DMS 273 treated with DMSO at 0.1 percent for 48 hours (cell line): ENCODE measurements around the gene TAS2R40.
A peak's percentile ranks its signal among the peaks of the same experiment; 100 is the strongest.

ENCODE experiments used
- DNase-seq: peaks from one replicate; lab custom pipeline; 2025; lab: John Stamatoyannopoulos, UW

Gene TAS2R40

DNA sequence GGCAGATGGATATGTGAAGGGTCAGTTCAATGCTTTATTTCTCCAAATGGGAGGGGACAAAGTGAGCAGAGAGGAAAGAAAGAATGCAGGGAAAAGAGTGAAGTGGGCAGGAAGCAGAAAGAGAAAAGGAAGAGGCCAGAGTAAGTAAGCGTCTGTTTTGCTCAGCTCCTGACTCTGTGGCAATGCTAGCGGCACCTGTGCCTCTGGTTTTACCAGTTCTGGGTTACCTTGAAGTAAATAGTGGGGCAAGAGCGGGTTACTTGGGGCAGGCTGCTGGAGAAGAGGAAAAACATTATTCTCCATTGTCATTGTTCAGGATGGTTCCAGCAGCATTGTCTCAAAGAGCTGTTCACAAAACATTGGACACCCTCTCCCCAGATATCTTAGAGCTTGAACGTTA, 1.9 kb downstream of the TAS2R40 start:
- no peak for DNase-seq

DNA sequence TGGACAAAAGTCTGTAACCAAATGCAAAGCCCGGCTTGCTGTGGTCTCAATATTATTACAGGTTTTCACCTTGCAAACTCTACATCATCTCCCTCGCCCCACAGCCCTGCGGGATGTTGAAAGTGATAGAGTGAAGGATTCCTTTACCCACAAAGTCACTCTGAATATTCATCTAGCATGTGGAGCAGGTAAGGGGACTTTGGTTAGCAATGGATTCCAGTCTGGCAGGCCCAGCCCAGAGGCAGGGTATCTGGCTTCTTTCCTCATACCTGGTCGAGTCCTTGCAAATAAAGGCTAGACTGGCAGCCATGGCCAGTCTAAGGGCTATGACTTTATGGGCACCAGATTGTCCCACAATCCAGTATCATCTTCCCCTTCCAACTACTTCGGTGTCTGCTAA, 3.2 kb downstream of the TAS2R40 start:
- no peak for DNase-seq

DNA sequence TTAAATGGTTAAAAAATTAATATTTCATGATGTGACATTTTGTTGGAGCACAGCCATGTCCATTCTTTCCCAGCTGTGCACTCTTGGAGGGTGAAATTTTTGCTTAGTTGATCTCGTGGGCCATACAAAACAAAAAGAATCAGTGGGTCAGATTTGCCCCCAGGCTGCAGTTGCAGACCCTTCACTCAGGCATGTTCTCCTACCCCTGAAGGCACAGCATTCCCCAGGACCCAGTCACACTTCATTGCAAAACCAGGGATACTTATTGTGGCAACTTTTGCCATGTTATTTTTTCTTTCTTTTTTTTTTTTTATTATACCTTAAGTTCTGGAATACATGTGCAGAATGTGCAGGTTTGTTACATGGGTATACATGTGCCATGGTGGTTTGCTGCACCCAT, 6.0 kb downstream of the TAS2R40 start:
- DNase-seq = no peak

DNA sequence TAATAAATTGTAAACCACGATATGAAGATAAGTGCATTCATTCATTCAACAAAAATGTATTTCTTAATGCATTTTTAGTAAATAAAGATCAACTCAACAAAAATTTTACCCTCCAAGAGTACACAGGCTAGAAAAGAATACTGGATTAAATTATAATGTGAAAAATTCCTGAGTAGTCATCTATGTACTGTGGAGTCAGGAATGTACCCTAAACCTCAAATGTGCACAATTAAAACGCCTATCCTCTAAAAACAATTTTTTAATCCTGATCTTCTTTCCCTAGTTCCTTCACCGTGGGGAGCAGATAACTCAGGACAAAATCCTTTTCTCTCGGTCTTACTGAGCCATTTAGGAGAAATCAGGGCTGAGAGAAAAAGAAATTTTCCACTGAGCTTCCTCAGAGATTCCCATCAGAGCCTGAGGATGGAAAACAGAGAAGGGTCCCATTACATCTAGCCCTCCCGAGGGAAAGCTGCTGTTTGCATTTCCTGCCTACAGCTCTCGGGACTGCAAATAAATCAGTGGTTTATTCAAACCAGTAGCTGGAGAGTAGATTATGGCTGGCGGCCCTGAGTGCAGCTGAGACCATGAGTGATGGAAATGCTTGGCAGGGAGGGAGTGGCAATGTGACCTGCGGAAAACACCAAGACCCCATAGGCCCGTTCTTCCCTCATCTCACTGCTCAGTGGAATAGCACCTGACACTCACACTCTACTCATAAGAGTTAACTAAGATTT, 7.4 kb downstream of the TAS2R40 start:
- no peak for DNase-seq

DNA sequence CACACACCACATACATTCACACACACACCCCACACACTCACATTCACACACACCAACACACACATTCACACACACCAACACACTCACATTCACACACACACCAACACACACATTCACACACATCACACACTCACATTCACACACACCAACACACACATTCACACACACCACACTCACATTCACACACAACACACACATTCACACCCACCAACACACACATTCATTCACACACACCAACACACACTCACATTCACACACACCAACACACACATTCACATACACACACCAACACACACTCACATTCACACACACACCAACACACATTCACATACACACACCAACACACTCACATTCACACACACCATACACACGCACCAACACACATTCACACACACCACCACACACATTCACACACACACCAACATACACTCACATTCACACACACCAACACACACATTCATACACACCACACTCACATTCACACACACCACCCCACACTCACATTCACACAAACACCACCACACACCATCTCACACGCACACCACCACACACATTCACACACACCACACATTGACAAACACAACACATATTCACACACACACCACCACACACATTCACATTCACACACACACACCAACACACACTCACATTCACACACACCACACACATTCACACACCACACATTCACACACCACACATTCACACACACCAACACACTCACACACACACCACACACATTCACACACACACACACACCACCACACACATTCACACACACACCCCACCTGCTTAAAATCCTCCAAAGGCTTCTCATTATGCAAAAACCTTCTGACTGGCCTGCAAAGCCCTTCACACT, 9.0 kb downstream of the TAS2R40 start:
- DNase-seq = no peak

DNA sequence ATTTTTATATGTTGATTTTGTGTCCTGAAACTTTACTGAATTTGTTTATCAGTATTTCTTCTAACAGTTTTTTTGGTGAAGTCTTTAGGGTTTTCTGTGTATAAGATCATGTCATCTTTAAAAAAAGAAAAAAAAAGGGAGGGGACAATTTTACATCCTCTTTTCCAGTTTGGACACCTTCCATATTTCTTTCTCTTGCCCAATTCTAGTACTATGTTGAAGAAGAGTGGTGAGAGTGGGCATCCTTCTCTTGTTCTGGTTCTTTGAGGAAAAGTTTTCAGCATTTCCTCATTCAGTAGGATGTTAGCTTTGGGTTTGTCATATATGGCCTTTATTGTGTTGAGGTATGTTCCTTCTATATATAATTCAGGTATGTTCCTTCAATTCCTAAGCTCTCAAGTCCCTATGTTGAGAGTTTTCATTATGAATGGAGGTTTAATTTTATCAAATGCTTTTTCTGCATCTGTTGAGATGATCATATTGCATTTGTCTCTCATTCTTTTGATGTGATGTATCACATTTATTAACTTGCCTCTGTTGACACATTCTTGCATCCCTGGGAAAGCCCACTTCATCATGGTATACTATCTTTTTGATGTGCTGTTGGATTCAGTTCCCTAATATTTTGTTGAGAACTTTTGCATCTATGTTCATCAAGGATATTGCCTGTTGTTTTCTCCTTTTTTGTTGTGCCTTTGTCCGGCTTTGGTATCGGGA, 12.1 kb downstream of the TAS2R40 start:
- DNase-seq = no peak

DNA sequence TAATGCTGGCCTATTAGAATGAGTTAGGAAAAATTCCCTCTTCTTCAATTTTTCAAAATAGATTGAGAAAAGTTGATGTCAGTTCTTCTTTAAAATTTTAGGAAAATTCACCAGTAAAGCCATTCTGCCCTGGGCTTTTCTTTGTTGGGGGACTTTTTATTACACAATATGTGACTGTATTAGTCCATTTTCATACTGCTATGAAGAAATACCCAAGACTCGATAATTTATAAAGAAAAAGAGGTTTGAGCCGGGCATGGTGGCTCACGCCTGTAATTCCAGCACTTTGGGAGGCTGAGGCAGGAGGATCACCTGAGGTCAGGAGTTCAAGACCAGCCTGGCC, 12.7 kb downstream of the TAS2R40 start:
- DNase-seq = no peak

DNA sequence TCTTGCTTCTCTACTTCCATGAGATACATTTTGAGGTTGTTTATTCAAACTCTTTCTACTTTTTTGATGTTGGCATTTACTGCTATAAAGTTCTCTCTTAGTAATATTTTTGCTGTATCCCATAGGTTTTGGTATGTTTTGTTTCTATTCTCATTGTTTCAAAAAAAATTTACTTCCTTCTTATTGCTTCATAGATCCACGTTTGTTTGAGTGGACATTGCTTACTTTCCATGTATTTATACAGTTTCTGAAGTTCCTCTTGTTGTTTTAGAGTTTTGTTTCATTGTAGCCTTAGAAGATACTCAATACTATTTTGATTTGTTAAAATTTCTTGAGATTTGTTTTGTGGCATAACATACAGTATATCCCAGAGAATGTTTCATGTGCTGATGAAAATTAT, 13.7 kb downstream of the TAS2R40 start:
- DNase-seq = no peak

DNA sequence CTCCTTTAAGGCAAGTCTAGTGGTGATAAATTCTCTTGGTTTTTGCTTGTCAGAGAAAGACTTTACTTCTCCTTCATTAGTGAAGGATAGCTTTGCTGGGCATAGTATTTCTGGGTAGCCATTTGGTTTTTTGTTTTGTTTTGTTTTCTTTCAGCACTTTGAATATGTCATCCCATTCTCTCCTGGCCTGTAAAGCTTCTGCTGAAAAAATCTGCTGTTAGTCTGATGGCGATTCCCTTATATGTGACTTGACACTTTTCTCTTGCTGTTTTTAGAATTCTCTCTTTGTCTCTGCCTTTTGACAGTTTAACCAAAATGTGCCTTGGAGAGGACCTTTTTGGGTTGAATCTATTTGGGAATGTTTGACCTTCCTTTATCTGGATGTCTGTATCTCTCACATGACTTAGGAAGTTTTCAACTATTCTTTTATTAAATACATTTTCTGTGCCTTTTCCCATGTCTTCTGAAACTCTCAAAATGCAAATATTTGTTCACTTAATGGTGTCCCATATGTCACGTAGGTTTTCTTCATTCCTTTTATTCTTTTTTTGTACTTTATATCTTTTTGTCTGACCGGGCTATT, 14.7 kb downstream of the TAS2R40 start:
- DNase-seq = no peak

DNA sequence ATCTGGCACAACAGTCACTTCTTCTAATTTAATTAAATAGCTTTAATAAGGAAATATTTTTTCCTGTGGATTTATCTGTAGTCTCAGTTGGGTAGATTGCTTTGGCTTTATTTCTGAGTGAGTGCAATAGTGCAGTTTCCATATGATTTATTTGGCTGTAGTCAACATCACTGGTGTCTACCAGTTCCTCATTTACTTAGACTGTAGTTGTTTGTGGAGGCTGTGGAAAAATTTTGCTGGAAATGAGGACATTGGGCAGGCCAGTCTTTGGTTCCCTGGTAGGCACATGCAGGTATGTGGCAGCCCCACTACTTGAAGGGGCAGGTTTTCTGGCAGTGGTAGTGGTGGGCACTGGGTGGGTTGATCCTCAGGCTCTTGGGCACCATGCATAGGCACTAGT, 15.5 kb downstream of the TAS2R40 start:
- DNase-seq = no peak

DNA sequence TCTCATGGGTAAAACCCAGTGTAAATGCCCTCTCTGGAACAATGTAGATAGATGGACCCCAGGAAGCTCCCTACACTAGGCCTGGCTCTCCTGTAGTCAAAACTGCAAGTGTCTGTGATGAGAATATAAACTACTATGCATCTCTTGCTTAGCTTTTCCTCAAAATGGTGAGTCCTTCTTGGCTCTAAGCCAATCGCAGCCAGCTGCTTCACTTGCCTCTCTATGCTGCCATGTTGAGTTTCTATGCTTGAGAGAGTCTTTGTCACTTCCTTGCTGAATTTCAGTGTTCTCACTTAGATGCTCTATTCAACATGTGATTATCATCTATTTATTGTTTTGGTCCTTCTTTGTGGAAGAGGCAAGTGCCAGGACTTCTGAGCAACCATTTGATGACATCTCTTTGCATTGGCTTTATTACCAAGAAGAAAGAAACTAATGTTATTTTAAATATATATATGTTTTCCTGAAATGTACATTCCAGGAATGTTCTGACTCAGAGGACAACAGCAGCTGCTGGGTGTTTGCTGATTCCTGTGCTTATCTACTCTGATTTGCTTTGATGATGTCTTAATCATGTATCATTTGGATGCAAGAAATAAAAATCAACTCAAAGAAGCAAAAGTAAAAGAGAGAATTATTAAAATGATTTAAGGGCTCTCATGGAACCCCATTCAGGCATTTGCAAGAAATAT, 16.6 kb downstream of the TAS2R40 start:
- DNase-seq = no peak

DNA sequence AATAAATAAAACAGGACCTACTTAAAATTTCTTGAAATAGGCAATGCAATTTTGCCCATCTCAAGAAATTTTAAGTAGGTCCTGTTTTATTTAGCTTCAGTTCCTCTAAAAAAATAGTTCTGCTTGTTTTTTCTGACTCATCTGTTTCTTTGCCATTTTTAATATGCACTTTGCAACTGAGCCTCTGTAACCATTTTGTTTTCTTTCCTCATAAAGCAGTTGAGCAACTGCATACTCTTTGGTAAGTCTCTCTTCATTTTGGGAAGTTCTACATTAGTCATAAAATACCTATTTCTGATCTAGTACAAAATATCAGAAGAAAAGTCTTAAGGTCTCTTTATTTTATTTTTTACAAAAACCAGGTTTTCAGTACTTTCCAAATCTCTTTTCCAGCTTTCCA, 18.0 kb downstream of the TAS2R40 start:
- DNase-seq = no peak

DNA sequence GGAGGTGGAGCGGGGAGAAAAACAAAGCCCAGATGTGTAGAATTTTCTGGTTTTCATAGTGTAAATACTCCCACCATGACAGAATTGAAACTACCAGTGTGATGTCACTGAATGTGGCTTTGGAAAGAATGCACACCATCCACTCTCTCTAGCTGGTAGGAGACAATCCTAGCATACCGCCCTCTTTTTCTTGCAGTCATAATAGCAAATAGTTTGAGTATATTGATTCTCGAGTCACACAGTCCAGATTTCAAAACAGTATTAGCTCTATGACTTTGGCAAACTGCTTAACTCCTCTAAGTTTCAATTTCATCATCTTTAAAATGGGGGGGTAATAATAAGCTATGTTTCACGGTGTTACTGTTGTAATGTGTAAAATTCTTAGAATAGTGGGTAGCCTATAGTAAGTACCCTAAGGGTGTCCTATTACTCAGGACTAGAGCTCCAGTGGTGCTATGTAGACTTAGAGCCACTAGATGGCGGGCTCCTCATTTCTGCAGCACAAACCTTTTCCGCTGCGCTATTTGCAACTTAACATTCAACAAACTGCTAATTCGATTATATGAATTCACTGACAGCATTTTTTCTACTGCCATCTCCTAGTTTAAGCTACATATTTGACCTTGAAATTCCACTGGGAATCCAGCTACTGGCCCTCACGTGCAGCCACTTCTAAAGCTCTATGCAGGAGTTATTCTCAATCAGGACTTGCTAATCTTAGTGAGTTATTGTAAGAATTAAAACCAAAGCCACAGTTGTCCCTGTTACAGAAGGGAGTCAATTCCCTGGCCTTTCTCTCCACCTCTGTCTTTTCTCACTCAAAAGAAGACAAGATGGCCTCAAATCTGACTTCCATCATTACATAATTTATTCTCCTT, 18.7 kb downstream of the TAS2R40 start:
- DNase-seq = peak; percentile 63

DNA sequence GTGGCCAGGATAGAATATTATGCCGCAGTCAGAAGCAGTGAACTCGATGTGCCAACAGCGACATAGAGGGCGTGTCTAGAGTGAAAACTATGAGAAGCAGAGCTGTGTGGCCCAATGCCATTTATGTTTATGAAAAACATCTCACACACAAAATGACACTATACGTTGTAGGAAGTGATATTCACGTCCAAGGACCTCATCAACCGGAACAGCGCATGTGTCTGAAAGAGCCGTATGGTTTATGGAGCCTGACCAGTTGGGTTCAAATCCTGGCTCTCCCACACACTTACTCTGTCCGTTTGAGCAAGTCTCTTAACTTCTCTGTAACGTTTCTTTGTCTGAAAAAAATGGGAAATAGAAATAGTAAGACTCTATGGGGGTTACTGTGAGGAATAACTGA, 20.5 kb downstream of the TAS2R40 start:
- no peak for DNase-seq

DNA sequence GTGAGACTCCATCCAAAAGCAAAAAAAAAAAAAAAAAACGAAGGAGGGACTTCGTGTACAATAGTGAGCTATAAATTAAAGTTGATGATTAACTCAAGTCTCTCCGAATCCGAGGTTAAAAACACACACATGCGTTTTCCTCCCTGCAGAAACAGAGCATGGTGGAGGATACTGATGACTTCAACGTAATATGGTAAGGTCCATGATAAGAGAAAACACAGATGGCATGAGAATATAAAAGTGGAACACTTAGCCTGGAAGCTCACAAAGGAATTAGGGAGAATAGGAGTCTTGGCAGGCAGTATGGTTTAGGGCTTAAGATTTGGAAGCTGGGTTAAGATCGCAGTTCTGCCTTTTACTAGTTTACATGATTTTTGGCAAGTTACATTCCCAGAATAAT, 21.3 kb downstream of the TAS2R40 start:
- no peak for DNase-seq

DNA sequence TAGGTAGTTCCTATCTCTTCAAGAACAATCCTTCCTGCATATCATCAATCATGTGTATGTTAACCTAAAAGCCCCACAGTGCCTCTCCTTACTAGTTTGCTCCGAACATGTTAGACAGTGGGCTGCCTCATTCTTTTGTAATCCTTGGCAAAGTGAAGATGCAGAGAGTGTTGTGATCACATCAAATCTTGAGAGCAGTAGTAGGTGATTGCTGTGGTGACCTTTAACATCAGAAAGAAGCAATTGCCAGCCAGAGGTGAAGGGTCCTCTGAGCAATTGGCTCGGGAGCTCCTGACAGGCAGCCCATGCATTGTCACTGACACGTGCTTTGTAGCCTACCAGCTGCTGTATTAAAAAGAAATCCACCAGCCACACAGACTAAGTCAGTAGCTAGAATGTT, 21.8 kb downstream of the TAS2R40 start:
- no peak for DNase-seq

DNA sequence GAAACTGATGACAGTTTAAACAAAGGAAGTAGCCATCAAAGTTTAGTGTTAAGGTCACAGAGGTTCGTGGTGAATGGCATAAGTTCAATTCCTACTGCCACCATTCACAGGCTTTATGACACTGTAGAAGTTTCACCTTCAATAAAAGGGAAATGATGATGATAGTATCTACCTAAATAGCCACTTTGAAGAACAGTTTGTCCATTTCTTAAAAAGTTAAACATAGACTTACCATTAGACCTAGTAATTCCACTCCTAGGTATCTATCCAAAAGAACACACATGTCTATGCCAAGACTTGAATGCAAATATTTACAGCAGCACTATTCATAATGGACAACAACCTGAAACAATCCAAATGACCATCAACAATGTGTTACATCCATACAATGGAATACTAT, 22.5 kb downstream of the TAS2R40 start:
- DNase-seq = no peak

DNA sequence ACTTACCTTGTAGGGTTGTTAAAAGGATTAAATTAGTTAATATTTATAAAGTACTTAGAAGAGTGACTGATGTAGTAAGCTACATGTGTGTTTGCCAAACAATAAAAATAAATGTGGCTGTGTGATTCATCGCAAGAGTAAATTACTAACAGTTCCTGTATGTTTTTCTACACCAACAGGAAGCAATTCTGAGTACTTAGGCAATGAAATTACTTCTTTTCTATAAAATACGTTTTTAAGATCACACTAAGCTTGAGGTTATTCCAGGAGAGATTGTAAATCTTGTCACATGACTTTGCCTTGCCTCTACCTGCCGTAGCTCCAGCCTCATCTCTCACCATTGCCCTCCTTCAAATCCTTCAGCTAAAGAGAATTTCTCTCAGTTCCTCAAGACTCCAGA, 23.3 kb downstream of the TAS2R40 start:
- no peak for DNase-seq

DNA sequence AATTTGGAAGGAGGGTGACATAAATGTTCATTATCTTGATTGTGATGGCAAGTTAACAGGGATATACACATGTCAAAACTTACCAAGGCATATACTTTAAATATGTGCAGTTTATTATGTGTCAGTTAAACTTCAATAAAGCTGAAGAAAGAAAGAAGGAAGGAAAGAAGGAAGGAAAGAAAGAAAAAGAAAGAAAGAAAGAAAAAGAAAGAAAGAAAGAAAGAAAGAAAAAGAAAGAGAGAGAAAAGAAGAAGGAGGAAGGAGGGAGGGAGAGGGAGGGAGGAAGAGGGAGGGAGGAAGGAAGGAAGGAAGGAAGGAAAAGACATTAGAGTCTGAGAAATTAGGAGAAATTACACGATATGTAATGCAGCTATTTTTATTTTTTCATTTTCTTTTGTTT, 25.5 kb downstream of the TAS2R40 start:
- no peak for DNase-seq

DNA sequence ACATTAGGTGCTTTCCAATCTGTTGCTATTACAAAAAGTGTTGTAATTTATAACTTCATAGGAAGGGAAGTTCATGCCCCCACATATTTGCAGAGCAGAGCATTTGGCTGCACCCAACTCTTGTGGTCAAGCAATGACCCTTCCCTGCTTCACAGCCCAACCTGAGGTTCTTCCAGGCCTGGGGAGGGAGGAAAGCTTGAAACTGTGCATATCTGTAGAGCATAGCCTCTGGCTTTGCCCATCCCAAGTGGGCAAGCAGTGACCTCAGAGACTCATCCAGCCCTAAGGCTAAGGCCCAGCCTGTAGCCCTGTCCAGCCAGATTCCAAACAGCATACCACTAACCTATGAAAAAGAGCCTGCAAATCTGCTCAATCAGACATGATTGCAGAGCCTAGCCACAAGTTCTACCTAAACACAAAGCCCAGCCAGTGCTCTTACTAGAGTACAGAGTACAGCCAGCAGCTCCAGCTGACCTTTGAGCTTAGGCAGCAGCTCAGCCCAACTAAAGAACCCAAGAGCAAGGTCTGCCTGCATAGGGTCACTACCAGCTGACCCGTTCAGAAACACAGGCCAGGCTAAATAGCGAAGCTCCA, 27.0 kb downstream of the TAS2R40 start:
- DNase-seq = no peak

DNA sequence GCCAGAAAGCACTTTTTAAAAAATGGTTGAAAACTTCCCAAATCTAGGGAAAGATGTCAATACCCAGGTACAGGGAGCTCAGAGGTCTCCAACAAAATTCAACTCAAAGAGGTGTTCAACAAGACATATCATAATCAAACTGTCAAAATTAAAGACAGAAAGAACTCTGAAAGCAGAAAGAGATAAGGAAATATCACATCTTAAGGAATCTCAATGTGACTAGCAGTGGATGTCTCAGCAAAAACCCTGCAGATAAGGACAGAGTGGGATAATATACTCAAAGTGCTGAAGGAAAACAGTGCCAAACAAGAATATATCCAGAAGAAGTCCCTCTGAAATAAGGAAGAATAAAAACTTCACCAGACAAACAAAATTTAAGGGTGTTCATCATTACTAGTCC, 28.4 kb downstream of the TAS2R40 start:
- DNase-seq = no peak
